ENCODE data around the gene GID8.

GID8 gene

GRCh38 chr20:62970307-62971210, 32.6 kb downstream of the GID8 start:
- no peak for DNase-seq (ENCODE audit: low spot score)

- no peak for DNase-seq (ENCODE audit: low spot score)
Observed at GRCh38 chr20:62971211-62971949, 33.4 kb downstream of the GID8 start.

- peak; percentile 95 for DNase-seq (ENCODE audit: low spot score)
Observed at GRCh38 chr20:62971950-62972844, 34.2 kb downstream of the GID8 start.

- DNase-seq (ENCODE audit: low spot score): no peak
Observed at GRCh38 chr20:62972845-62973745, 35.1 kb downstream of the GID8 start.

- DNase-seq (ENCODE audit: low spot score): no peak
Observed at GRCh38 chr20:62975251-62975760, 37.4 kb downstream of the GID8 start.

GRCh38 chr20:62975812-62976508, 38.0 kb downstream of the GID8 start:
- DNase-seq (ENCODE audit: low spot score): no peak

GRCh38 chr20:62976886-62977285, 38.9 kb downstream of the GID8 start:
- no peak for DNase-seq (ENCODE audit: low spot score)

GRCh38 chr20:62977613-62978560, 39.9 kb downstream of the GID8 start:
- no peak for DNase-seq (ENCODE audit: low spot score)

GRCh38 chr20:62978561-62978943, 40.6 kb downstream of the GID8 start:
- DNase-seq (ENCODE audit: low spot score): no peak

GRCh38 chr20:62979310-62979709, 41.4 kb downstream of the GID8 start:
- no peak for DNase-seq (ENCODE audit: low spot score)

GRCh38 chr20:62979876-62980373, 42.0 kb downstream of the GID8 start:
- no peak for DNase-seq (ENCODE audit: low spot score)

- DNase-seq (ENCODE audit: low spot score): no peak
Observed at GRCh38 chr20:62980380-62980960, 42.5 kb downstream of the GID8 start.

- DNase-seq (ENCODE audit: low spot score): peak; percentile 65
Observed at GRCh38 chr20:62980970-62981369, 43.0 kb downstream of the GID8 start.

GRCh38 chr20:62982124-62983075, 44.5 kb downstream of the GID8 start:
- DNase-seq (ENCODE audit: low spot score): no peak

GRCh38 chr20:62983210-62983609, 45.3 kb downstream of the GID8 start:
- no peak for DNase-seq (ENCODE audit: low spot score)

GRCh38 chr20:62984666-62985443, 46.9 kb downstream of the GID8 start:
- no peak for DNase-seq (ENCODE audit: low spot score)

- DNase-seq (ENCODE audit: low spot score): no peak
Observed at GRCh38 chr20:62985444-62985778, 47.5 kb downstream of the GID8 start.
